GM12878 (cell line): ENCODE data around the gene OR10Z1. TPM values are rescaled to one million over a fixed set of nuclear protein-coding genes. Genes with fewer than 3 reads are reported as not detected.

ENCODE experiments used
- ATAC-seq: fragments of 200-7000 bp; cut with Tn5 transposase; 3 replicates; pipeline ENCODE4 v1.9.1; 2020; ENCODE audit warnings: mild to moderate bottlenecking, moderate library complexity
- BruUV-seq: library from RNA; stranded (reverse); fragments of 400-500 nt; replicated peaks from 2 replicates; lab custom pipeline; 2021; lab: Mats Ljungman, UMichigan
- CTCF ChIA-PET: fragments of 300-600 bp; sonication (Branson Sonifier 250); formaldehyde crosslinking; extraction: SDS; loops from one replicate; lab custom pipeline; 2021; ENCODE audit warnings: inconsistent platforms; lab: Yijun Ruan, JAX
- POLR2A ChIA-PET: fragments of 350-600 bp; formaldehyde crosslinking; extraction: SDS; loops from one replicate; lab custom pipeline; 2021; ENCODE audit warnings: inconsistent platforms; lab: Charles Lee
- RAD21 ChIA-PET: fragments of 300-600 bp; sonication (Branson Sonifier 250); formaldehyde crosslinking; loops from one replicate; lab custom pipeline; 2023; ENCODE audit warnings: antibody characterized with exemption; ENCODE audit not compliant: unreplicated experiment; lab: Charles Lee
- SMC1A ChIA-PET: fragments of 300-600 bp; sonication (Branson Sonifier 250); formaldehyde crosslinking; loops from one replicate; lab custom pipeline; 2023; ENCODE audit not compliant: unreplicated experiment, uncharacterized antibody; lab: Charles Lee
- DNase-seq: peaks from one replicate; pipeline ENCODE4 v3.0.0-alpha.2; 2011; ENCODE audit warnings: low read depth, low spot score
- FAIRE-seq: peaks from 3 replicates; lab custom pipeline; 2011; peaks lifted over from hg19 to GRCh38; lab: Jason Lieb, UNC
- H2AFZ ChIP-seq: 2 replicates; pipeline ENCODE4 v1.6.0; 2011; ENCODE audit warnings: low read depth, low read length, control low read depth; ENCODE audit not compliant: control insufficient read depth
- H3K27ac ChIP-seq: 2 replicates; pipeline ENCODE4 v1.5.1; 2011; ENCODE audit warnings: control low read depth; ENCODE audit not compliant: control insufficient read depth, insufficient read depth
- H3K27me3 ChIP-seq, 2 experiments: replicated peaks in 1 of 2; 2 replicates each; pipeline versions ENCODE4 v1.6.0 to v1.6.1; 2011; ENCODE audit warnings: low read length in 1 of 2; ENCODE audit not compliant: control insufficient read depth in 2 of 2, insufficient read depth in 2 of 2
- H3K36me3 ChIP-seq, 2 experiments: 2 replicates each; pipeline ENCODE4 v1.5.1; 2011; ENCODE audit warnings: low read length in 1 of 2; ENCODE audit not compliant: control insufficient read depth in 2 of 2, insufficient read depth in 2 of 2
- H3K4me1 ChIP-seq: 2 replicates; pipeline ENCODE4 v1.6.1; 2011; ENCODE audit warnings: mild to moderate bottlenecking, low read length, moderate library complexity, mixed read lengths; ENCODE audit not compliant: control insufficient read depth, insufficient read depth
- H3K4me2 ChIP-seq: 2 replicates; pipeline ENCODE4 v1.6.0; 2011; ENCODE audit warnings: control low read depth; ENCODE audit not compliant: control insufficient read depth, insufficient read depth
- H3K4me3 ChIP-seq: fragments of 200-600 bp; sonication (generic); 2 replicates; pipeline ENCODE4 v1.5.1; 2016
- H3K79me2 ChIP-seq: 2 replicates; pipeline ENCODE4 v1.6.0; 2011; ENCODE audit warnings: low read length; ENCODE audit not compliant: control insufficient read depth, insufficient read depth
- H3K9ac ChIP-seq: 2 replicates; pipeline ENCODE4 v1.8.0; 2011; ENCODE audit warnings: low read length, control low read depth, mixed read lengths; ENCODE audit not compliant: control insufficient read depth, insufficient read depth
- H3K9me3 ChIP-seq: replicated peaks from 3 replicates; pipeline ENCODE4 v1.5.1; 2011; ENCODE audit warnings: mild to moderate bottlenecking, low read length; ENCODE audit not compliant: control insufficient read depth, insufficient read depth
- H4K20me1 ChIP-seq: 2 replicates; pipeline ENCODE4 v1.6.0; 2011; ENCODE audit not compliant: control insufficient read depth, insufficient read depth
- BCL11A ChIP-seq: IDR thresholded peaks from 2 replicates; pipeline ENCODE4 v1.6.1; 2011; ENCODE audit warnings: low read depth, low read length
- BCLAF1 ChIP-seq: fragments of 450-650 bp; IDR thresholded peaks from 2 replicates; pipeline ENCODE4 v1.6.1; 2017; ENCODE audit warnings: antibody characterized with exemption, mild to moderate bottlenecking, moderate library complexity
- BMI1 ChIP-seq: fragments of 450-650 bp; IDR thresholded peaks from 2 replicates; pipeline ENCODE4 v1.6.1; 2016; ENCODE audit warnings: mild to moderate bottlenecking, moderate library complexity, borderline replicate concordance
- EZH2 ChIP-seq: IDR thresholded peaks from 2 replicates; pipeline ENCODE4 v1.6.1; 2012; ENCODE audit warnings: low read depth, mild to moderate bottlenecking, control low read depth, inconsistent platforms, low read length, borderline replicate concordance; ENCODE audit not compliant: control insufficient read depth
- FOXK2 ChIP-seq: fragments of 450-650 bp; IDR thresholded peaks from 2 replicates; pipeline ENCODE4 v1.6.1; 2017; ENCODE audit warnings: mild to moderate bottlenecking, moderate library complexity
- HCFC1 ChIP-seq: fragments of 150-350 bp; IDR thresholded peaks from 2 replicates; pipeline ENCODE4 v1.6.1; 2014; ENCODE audit warnings: low read length
- LARP7 ChIP-seq: fragments of 450-650 bp; IDR thresholded peaks from 2 replicates; pipeline ENCODE4 v1.6.1; 2017; ENCODE audit warnings: mild to moderate bottlenecking
- NBN ChIP-seq: fragments of 450-650 bp; IDR thresholded peaks from 2 replicates; pipeline ENCODE4 v1.6.1; 2016
- NFYA ChIP-seq: IDR thresholded peaks from 2 replicates; pipeline ENCODE4 v1.6.1; 2011; ENCODE audit warnings: low read depth, mild to moderate bottlenecking, low read length, improper control_type of control experiment, borderline replicate concordance
- NR2C1 ChIP-seq: fragments of 450-650 bp; IDR thresholded peaks from 2 replicates; pipeline ENCODE4 v1.6.1; 2017; ENCODE audit warnings: antibody characterized with exemption, mild to moderate bottlenecking, moderate library complexity
- NRF1 ChIP-seq: conservative IDR thresholded peaks from 2 replicates; pipeline ENCODE4 v1.6.1; 2011; ENCODE audit warnings: mild to moderate bottlenecking, low read depth, low read length, improper control_type of control experiment
- PAX5 ChIP-seq: IDR thresholded peaks from 2 replicates; pipeline ENCODE4 v1.6.1; 2011; ENCODE audit warnings: low read depth, low read length, borderline replicate concordance
- POLR2AphosphoS2 ChIP-seq: IDR thresholded peaks from 2 replicates; pipeline ENCODE4 v1.6.1; 2011; ENCODE audit warnings: low read depth, mild to moderate bottlenecking, low read length, improper control_type of control experiment, moderate library complexity
- RAD51 ChIP-seq: fragments of 450-650 bp; IDR thresholded peaks from 2 replicates; pipeline ENCODE4 v1.6.1; 2016; ENCODE audit warnings: moderate library complexity, mild to moderate bottlenecking, inconsistent platforms
- RBBP5 ChIP-seq: fragments of 200-600 bp; sonication (generic); conservative IDR thresholded peaks from 2 replicates; pipeline ENCODE4 v1.6.1; 2016
- SMAD1 ChIP-seq: fragments of 450-650 bp; IDR thresholded peaks from 2 replicates; pipeline ENCODE4 v1.6.1; 2018; ENCODE audit warnings: mild to moderate bottlenecking, low read depth; ENCODE audit not compliant: partially characterized antibody
- TCF3 ChIP-seq: IDR thresholded peaks from 2 replicates; pipeline ENCODE4 v1.6.1; 2012; ENCODE audit warnings: low read depth, mild to moderate bottlenecking, low read length, borderline replicate concordance; ENCODE audit not compliant: insufficient read depth
- TCF7 ChIP-seq: IDR thresholded peaks from 2 replicates; pipeline ENCODE4 v1.6.1; 2014; ENCODE audit warnings: antibody characterized with exemption, borderline replicate concordance
- ZBTB4 ChIP-seq: fragments of 450-650 bp; formaldehyde crosslinking; IDR thresholded peaks from 2 replicates; pipeline ENCODE4 v1.4.0; 2022; ENCODE audit warnings: mild to moderate bottlenecking, moderate library complexity
- ZNF217 ChIP-seq: fragments of 450-650 bp; IDR thresholded peaks from 2 replicates; pipeline ENCODE4 v1.6.1; 2017; ENCODE audit warnings: antibody characterized with exemption, mild to moderate bottlenecking
- ZNF24 ChIP-seq: fragments of 450-650 bp; IDR thresholded peaks from 2 replicates; pipeline ENCODE4 v1.6.1; 2017; ENCODE audit warnings: antibody characterized with exemption, mild to moderate bottlenecking
- ZZZ3 ChIP-seq: IDR thresholded peaks from 2 replicates; pipeline ENCODE4 v1.6.1; 2011; ENCODE audit warnings: low read depth; ENCODE audit not compliant: control insufficient read depth, insufficient read length
- WGBS: methylation state at CpG from one replicate; pipeline ENCODE4 v1.1.6; 2016; ENCODE audit warnings: low lambda C conversion rate; ENCODE audit not compliant: insufficient replicate concordance, insufficient coverage; ENCODE audit errors: missing lambda C conversion rate; 5-methylcytosine and 5-hydroxymethylcytosine counted together
- in situ Hi-C: fragments of 300-500 bp; cut with MboI; formaldehyde crosslinking; loops from 9 replicates; pipeline ENCODE4 v1.14.3; 2018; ENCODE audit warnings: mixed read lengths
- intact Hi-C: fragments of 100-400 bp; cut with micrococcal nuclease; formaldehyde crosslinking; loops from one replicate; pipeline ENCODE4 v1.14.2; 2022; ENCODE audit not compliant: unreplicated experiment
- polyA plus RNA-seq, 11 experiments: library from polyadenylated mRNA; depleted of rRNA in 4 of 11; unstranded in 6 of 11; stranded (reverse) in 5 of 11; fragments of >200 nt; fragmentation: Nextera tagmentation in 4 of 11; fragmentation: Illumina TruSeq in 1 of 11; extraction: Ambion mirVana in 4 of 11; extraction: Trizol in 1 of 11; gene quantifications; 1 replicate in 1 of 11; 2 replicates in 10 of 11; pipeline versions ENCODE4 v1.2.1 to v1.2.3, GENCODE V29; 2011 to 2016; ENCODE audit warnings: inconsistent platforms in 2 of 11, missing spikeins in 2 of 11, low read depth in 1 of 11
- total RNA-seq, 4 experiments: library from RNA; depleted of rRNA in 3 of 4; stranded (reverse); fragments of >200 nt in 3 of 4; fragmentation: Illumina TruSeq in 1 of 4; extraction: Trizol in 1 of 4; gene quantifications; 2 replicates each; pipeline versions ENCODE4 v1.2.1 to v1.2.3, GENCODE V29; 2013 to 2021

The OR10Z1 gene
- total and polyA plus RNA-seq, 10 of the 15 experiments (the other 5 are each of a cell fraction or from before 2014, with no cell fraction given) = not detected

GRCh38 chr1:158586942-158587341 lies 18.1 kb upstream of the OR10Z1 start (continued):
- no peak for TF ChIP-seq BCLAF1
- no peak for TF ChIP-seq LARP7
- no peak for TF ChIP-seq BMI1
- TF ChIP-seq RAD51 = no peak
- TF ChIP-seq TCF3 = no peak
- TF ChIP-seq EZH2 = no peak
- TF ChIP-seq ZZZ3 = no peak
- TF ChIP-seq NR2C1 = no peak
- no peak for TF ChIP-seq BCL11A
- no peak for TF ChIP-seq POLR2AphosphoS2
- TF ChIP-seq ZNF217 = no peak
- TF ChIP-seq, all 136 proteins: peak for 0

GRCh38 chr1:158600735-158601134 lies 4.3 kb upstream of the OR10Z1 start:
- in situ Hi-C loops (no loop called here), intact Hi-C loops (no loop called here)
- Histone ChIP-seq H4K20me1 (no peaks in the 10 kb centered on the region), H3K4me3 (no peak overlapping the region), H3K27me3 (no peaks in the 10 kb centered on the region), H3K4me1 (no peaks in the 10 kb centered on the region), H3K79me2 (no peaks in the 10 kb centered on the region), H3K9me3 (no peaks in the 10 kb centered on the region; the same call in 2 of the 3 replicates), H3K36me3 (no peaks in the 10 kb centered on the region), H3K9ac (no peak overlapping the region), H3K4me2 (no peak overlapping the region), H2AFZ (no peak overlapping the region), H3K27ac (no peak overlapping the region)
- RAD21 ChIA-PET = no interaction called here
- POLR2A ChIA-PET = no interaction called here
- no TSS peak for BruUV-seq
- 59% methylated on average over 2 of the region's 2 CpGs for WGBS
- CTCF ChIA-PET = no interaction called here
- SMC1A ChIA-PET = no interaction called here
- ATAC-seq (no peak), DNase-seq (no peak), FAIRE-seq (no peak)
- no peak for TF ChIP-seq NFYA
- TF ChIP-seq SMAD1 = no peak
- TF ChIP-seq TCF7 = no peak
- TF ChIP-seq NRF1 = no peak
- no peak for TF ChIP-seq HCFC1
- no peak for TF ChIP-seq NBN
- no peak for TF ChIP-seq PAX5
- TF ChIP-seq ZNF24 = no peak
- TF ChIP-seq RBBP5 = no peak
- no peak for TF ChIP-seq FOXK2
- TF ChIP-seq ZBTB4 (CRISPR knock-in tag) = no peak
